HEK293 (cell line): ENCODE measurements around the gene FBXL4.

Experiments used
- CTCF ChIA-PET: fragments of 350-600 bp; formaldehyde crosslinking; extraction: SDS; loops from one replicate; lab custom pipeline; 2021; ENCODE audit warnings: antibody characterized with exemption; lab: Yijun Ruan, JAX
- POLR2A ChIA-PET: fragments of 300-600 bp; formaldehyde crosslinking; extraction: SDS; loops from one replicate; lab custom pipeline; 2020; ENCODE audit warnings: antibody characterized with exemption, inconsistent platforms; lab: Yijun Ruan, JAX
- H3K27ac ChIP-seq: fragments of 200-500 bp; sonication (Bioruptor generic); 2 replicates; pipeline ENCODE4 v1.5.1; 2014; ENCODE audit warnings: low read depth, low read length, control low read depth, inconsistent platforms; ENCODE audit errors: extremely low read depth
- H3K36me3 ChIP-seq, 2 experiments: fragments of 200-500 bp in 1 of 2; sonication (Bioruptor generic) in 1 of 2; 1 replicate in 1 of 2; 2 replicates in 1 of 2; pipeline ENCODE4 v1.5.1; 2014 to 2017; ENCODE audit warnings: inconsistent platforms in 2 of 2, low read length in 2 of 2; ENCODE audit not compliant: control insufficient read depth in 2 of 2, insufficient read depth in 1 of 2
- H3K4me1 ChIP-seq: fragments of 200-500 bp; sonication (Bioruptor generic); 2 replicates; pipeline ENCODE4 v1.5.1; 2014; ENCODE audit warnings: mild to moderate bottlenecking, low read length, inconsistent platforms; ENCODE audit not compliant: control insufficient read depth, insufficient read depth
- H3K4me3 ChIP-seq: 2 replicates; pipeline ENCODE4 v1.5.1; 2011; ENCODE audit warnings: low read depth, mild to moderate bottlenecking, control low read depth, low read length, moderate library complexity
- H3K9me3 ChIP-seq: fragments of 200-500 bp; sonication (Bioruptor generic); 2 replicates; pipeline ENCODE4 v1.5.1; 2014; ENCODE audit warnings: low read depth, low read length, inconsistent platforms; ENCODE audit not compliant: control insufficient read depth, insufficient read depth
- HOXA7 ChIP-seq: sonication (generic); formaldehyde crosslinking; IDR thresholded peaks from 2 replicates; pipeline ENCODE4 v1.8.1; 2022; ENCODE audit warnings: missing genetic modification reagents, borderline replicate concordance
- HOXD13 ChIP-seq: sonication (generic); formaldehyde crosslinking; IDR thresholded peaks from 2 replicates; pipeline ENCODE4 v1.8.0; 2022; ENCODE audit warnings: missing genetic modification reagents, borderline replicate concordance
- IKZF3 ChIP-seq: fragments of 450-650 bp; IDR thresholded peaks from 2 replicates; pipeline ENCODE4 v1.5.0; 2018; ENCODE audit warnings: missing biosample characterization, mild to moderate bottlenecking, missing genetic modification characterization, moderate library complexity
- MZF1 ChIP-seq: fragments of 450-650 bp; formaldehyde crosslinking; IDR thresholded peaks from 2 replicates; pipeline ENCODE4 v1.5.1; 2017; ENCODE audit warnings: missing biosample characterization, missing genetic modification characterization, borderline replicate concordance
- PRDM1 ChIP-seq: fragments of 450-650 bp; formaldehyde crosslinking; IDR thresholded peaks from 2 replicates; pipeline ENCODE4; 2016; ENCODE audit warnings: missing biosample characterization, missing genetic modification characterization
- REPIN1 ChIP-seq: fragments of 450-650 bp; formaldehyde crosslinking; IDR thresholded peaks from 2 replicates; pipeline ENCODE4 v1.5.1; 2017; ENCODE audit warnings: missing biosample characterization, missing genetic modification characterization, low read depth
- SCRT2 ChIP-seq: fragments of 450-650 bp; formaldehyde crosslinking; IDR thresholded peaks from 2 replicates; pipeline ENCODE4 v1.5.1; 2016; ENCODE audit warnings: missing biosample characterization, missing genetic modification characterization
- SETDB1 ChIP-seq: IDR thresholded peaks from one replicate; pipeline ENCODE4 v1.6.1; 2017; ENCODE audit warnings: mild to moderate bottlenecking, low read length, moderate library complexity, mixed read lengths; ENCODE audit not compliant: insufficient read length
- SP3 ChIP-seq: fragments of 450-650 bp; formaldehyde crosslinking; IDR thresholded peaks from 2 replicates; pipeline ENCODE4 v1.5.1; 2016; ENCODE audit warnings: missing biosample characterization, missing genetic modification characterization
- YY1 ChIP-seq: fragments of 450-650 bp; formaldehyde crosslinking; IDR thresholded peaks from 2 replicates; pipeline ENCODE4 v1.5.1; 2018; ENCODE audit warnings: missing biosample characterization, missing genetic modification characterization
- ZBTB17 ChIP-seq: fragments of 450-650 bp; formaldehyde crosslinking; IDR thresholded peaks from 2 replicates; pipeline ENCODE4 v1.5.1; 2016; ENCODE audit warnings: missing biosample characterization, missing genetic modification characterization
- ZFP41 ChIP-seq: fragments of 450-650 bp; formaldehyde crosslinking; IDR thresholded peaks from 2 replicates; pipeline ENCODE4 v1.5.1; 2016; ENCODE audit warnings: missing biosample characterization, missing genetic modification characterization, borderline replicate concordance
- ZNF10 ChIP-seq: fragments of 450-650 bp; formaldehyde crosslinking; IDR thresholded peaks from 2 replicates; pipeline ENCODE4 v1.5.1; 2017; ENCODE audit warnings: missing biosample characterization, missing genetic modification characterization
- ZNF140 ChIP-seq: fragments of 450-650 bp; formaldehyde crosslinking; IDR thresholded peaks from 2 replicates; pipeline ENCODE4 v1.5.1; 2016; ENCODE audit warnings: missing biosample characterization, missing genetic modification characterization
- ZNF157 ChIP-seq: fragments of 450-650 bp; formaldehyde crosslinking; IDR thresholded peaks from 2 replicates; pipeline ENCODE4 v1.5.1; 2016; ENCODE audit warnings: missing biosample characterization, missing genetic modification characterization
- ZNF184 ChIP-seq: fragments of 450-650 bp; IDR thresholded peaks from 2 replicates; pipeline ENCODE4 v1.5.1; 2018; ENCODE audit warnings: missing biosample characterization, mild to moderate bottlenecking, missing genetic modification characterization
- ZNF223 ChIP-seq: fragments of 450-650 bp; formaldehyde crosslinking; IDR thresholded peaks from 2 replicates; pipeline ENCODE4 v1.5.1; 2016; ENCODE audit warnings: missing biosample characterization, missing genetic modification characterization
- ZNF292 ChIP-seq: fragments of 450-650 bp; formaldehyde crosslinking; IDR thresholded peaks from 2 replicates; pipeline ENCODE4 v1.5.1; 2016; ENCODE audit warnings: low read depth, missing biosample characterization, missing genetic modification characterization, borderline replicate concordance
- ZNF302 ChIP-seq: fragments of 450-650 bp; formaldehyde crosslinking; IDR thresholded peaks from 2 replicates; pipeline ENCODE4 v1.5.1; 2016; ENCODE audit warnings: missing biosample characterization, missing genetic modification characterization, low read depth
- ZNF350 ChIP-seq: fragments of 450-650 bp; formaldehyde crosslinking; IDR thresholded peaks from 2 replicates; pipeline ENCODE4 v1.5.0; 2017; ENCODE audit warnings: missing biosample characterization, mild to moderate bottlenecking, missing genetic modification characterization
- ZNF391 ChIP-seq: fragments of 450-650 bp; formaldehyde crosslinking; IDR thresholded peaks from 2 replicates; pipeline ENCODE4 v1.5.1; 2016; ENCODE audit warnings: low read depth, missing biosample characterization, missing genetic modification characterization, borderline replicate concordance
- ZNF558 ChIP-seq: fragments of 450-650 bp; formaldehyde crosslinking; IDR thresholded peaks from 2 replicates; pipeline ENCODE4 v1.5.1; 2016; ENCODE audit warnings: missing biosample characterization, missing genetic modification characterization
- ZNF585B ChIP-seq: fragments of 450-650 bp; formaldehyde crosslinking; IDR thresholded peaks from 2 replicates; pipeline ENCODE4 v1.5.1; 2016; ENCODE audit warnings: missing biosample characterization, missing genetic modification characterization
- ZNF777 ChIP-seq: fragments of 450-650 bp; formaldehyde crosslinking; IDR thresholded peaks from 2 replicates; pipeline ENCODE4 v1.5.1; 2017; ENCODE audit warnings: missing biosample characterization, missing genetic modification characterization, borderline replicate concordance
- ZNF791 ChIP-seq: fragments of 450-650 bp; formaldehyde crosslinking; IDR thresholded peaks from 2 replicates; pipeline ENCODE4 v1.5.1; 2016; ENCODE audit warnings: missing biosample characterization, missing genetic modification characterization
- TF ChIP-seq, protein P1 (sequence below): fragments of 450-650 bp; formaldehyde crosslinking; IDR thresholded peaks from 2 replicates; pipeline ENCODE4 v1.5.1; 2016; ENCODE audit warnings: missing biosample characterization, missing genetic modification characterization
- TF ChIP-seq, protein P2 (sequence below): fragments of 450-650 bp; formaldehyde crosslinking; IDR thresholded peaks from 2 replicates; pipeline ENCODE4 v1.5.1; 2016; ENCODE audit warnings: missing biosample characterization, missing genetic modification characterization

The FBXL4 gene

GRCh38 chr6:98981473-98981872 is 33.7 kb upstream of the FBXL4 start (continued):
- TF ChIP-seq, protein P1, sequence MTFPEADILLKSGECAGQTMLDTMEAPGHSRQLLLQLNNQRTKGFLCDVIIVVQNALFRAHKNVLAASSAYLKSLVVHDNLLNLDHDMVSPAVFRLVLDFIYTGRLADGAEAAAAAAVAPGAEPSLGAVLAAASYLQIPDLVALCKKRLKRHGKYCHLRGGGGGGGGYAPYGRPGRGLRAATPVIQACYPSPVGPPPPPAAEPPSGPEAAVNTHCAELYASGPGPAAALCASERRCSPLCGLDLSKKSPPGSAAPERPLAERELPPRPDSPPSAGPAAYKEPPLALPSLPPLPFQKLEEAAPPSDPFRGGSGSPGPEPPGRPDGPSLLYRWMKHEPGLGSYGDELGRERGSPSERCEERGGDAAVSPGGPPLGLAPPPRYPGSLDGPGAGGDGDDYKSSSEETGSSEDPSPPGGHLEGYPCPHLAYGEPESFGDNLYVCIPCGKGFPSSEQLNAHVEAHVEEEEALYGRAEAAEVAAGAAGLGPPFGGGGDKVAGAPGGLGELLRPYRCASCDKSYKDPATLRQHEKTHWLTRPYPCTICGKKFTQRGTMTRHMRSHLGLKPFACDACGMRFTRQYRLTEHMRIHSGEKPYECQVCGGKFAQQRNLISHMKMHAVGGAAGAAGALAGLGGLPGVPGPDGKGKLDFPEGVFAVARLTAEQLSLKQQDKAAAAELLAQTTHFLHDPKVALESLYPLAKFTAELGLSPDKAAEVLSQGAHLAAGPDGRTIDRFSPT = no peak
- TF ChIP-seq HOXD13 (CRISPR knock-in tag) (no peak), YY1 (tag by site-specific recombination) (no peak), SETDB1 (no peak), ZNF391 (tag by site-specific recombination) (no peak), SP3 (tag by site-specific recombination) (no peak), ZNF302 (tag by site-specific recombination) (no peak), ZNF140 (tag by site-specific recombination) (no peak)

DNA sequence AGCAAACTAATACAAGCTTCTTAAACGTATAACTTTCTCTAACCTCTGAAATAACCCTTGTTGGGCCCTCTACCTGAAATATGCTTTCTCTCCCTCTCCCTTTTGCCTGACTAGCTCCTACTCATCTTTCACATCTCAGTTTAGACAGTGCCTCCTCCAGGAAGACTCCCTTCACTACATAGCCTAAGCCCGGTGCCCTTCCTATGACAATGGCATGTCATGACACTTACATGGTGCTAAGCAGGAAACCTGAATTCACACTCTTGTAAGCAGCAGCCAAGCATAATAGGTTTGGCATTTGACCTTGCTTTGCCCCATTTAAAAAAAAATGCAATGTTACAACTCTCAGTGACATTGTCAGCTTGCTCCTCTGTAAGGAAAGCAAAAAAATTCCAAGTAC is 33.1 kb upstream of the FBXL4 start:
- Histone ChIP-seq H3K9me3 (no peaks in the 10 kb centered on the region), H3K27ac (no peak overlapping the region), H3K4me1 (no peaks in the 10 kb centered on the region), H3K4me3 (no peak overlapping the region), H3K36me3 (no peaks in the 10 kb centered on the region)
- POLR2A ChIA-PET = no interaction called here
- CTCF ChIA-PET = interaction anchor here (0.6 to 0.9 kb wide), 5 partner anchors 33 to 928 kb away, joined by 3 to 4 read pairs (median 3); no protein-coding TSS in a partner anchor
- TF ChIP-seq, protein P2, sequence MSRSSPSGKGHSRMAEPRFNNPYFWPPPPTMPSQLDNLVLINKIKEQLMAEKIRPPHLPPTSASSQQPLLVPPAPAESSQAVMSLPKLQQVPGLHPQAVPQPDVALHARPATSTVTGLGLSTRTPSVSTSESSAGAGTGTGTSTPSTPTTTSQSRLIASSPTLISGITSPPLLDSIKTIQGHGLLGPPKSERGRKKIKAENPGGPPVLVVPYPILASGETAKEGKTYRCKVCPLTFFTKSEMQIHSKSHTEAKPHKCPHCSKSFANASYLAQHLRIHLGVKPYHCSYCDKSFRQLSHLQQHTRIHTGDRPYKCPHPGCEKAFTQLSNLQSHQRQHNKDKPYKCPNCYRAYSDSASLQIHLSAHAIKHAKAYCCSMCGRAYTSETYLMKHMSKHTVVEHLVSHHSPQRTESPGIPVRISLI (tag by site-specific recombination) = no peak
- TF ChIP-seq ZNF777 (no peak), ZNF223 (tag by site-specific recombination) (no peak), ZNF585B (no peak), ZFP41 (tag by site-specific recombination) (no peak), ZNF10 (tag by site-specific recombination) (no peak), MZF1 (tag by site-specific recombination) (no peak), SCRT2 (no peak), PRDM1 (tag by site-specific recombination) (no peak), ZNF184 (tag by site-specific recombination) (no peak), IKZF3 (tag by site-specific recombination) (no peak), ZBTB17 (no peak), ZNF791 (tag by site-specific recombination) (no peak), ZNF558 (no peak), REPIN1 (tag by site-specific recombination) (no peak), ZNF157 (tag by site-specific recombination) (no peak), ZNF292 (no peak), ZNF350 (tag by site-specific recombination) (no peak), HOXA7 (CRISPR knock-in tag) (no peak)
